ENCODE data around the gene TKT.

TKT gene

GRCh38 chr3:53239800-53240199, 16.0 kb downstream of the TKT start:
- no peak for DNase-seq (ENCODE audit: low spot score)

- no peak for DNase-seq (ENCODE audit: low spot score)
Measured at GRCh38 chr3:53238886-53239285, 16.9 kb downstream of the TKT start.

- DNase-seq (ENCODE audit: low spot score): no peak
Measured at GRCh38 chr3:53238051-53238850, 17.6 kb downstream of the TKT start.

- DNase-seq (ENCODE audit: low spot score): no peak
Measured at GRCh38 chr3:53236112-53236841, 19.5 kb downstream of the TKT start.

GRCh38 chr3:53235545-53235944, 20.3 kb downstream of the TKT start:
- no peak for DNase-seq (ENCODE audit: low spot score)

- DNase-seq (ENCODE audit: low spot score): no peak
Measured at GRCh38 chr3:53234841-53235232, 21.0 kb downstream of the TKT start.

- no peak for DNase-seq (ENCODE audit: low spot score)
Measured at GRCh38 chr3:53234130-53234840, 21.5 kb downstream of the TKT start.

- no peak for DNase-seq (ENCODE audit: low spot score)
Measured at GRCh38 chr3:53232641-53233377, 23.0 kb downstream of the TKT start.

- DNase-seq (ENCODE audit: low spot score): no peak
Measured at GRCh38 chr3:53231532-53232511, 24.0 kb downstream of the TKT start.

GRCh38 chr3:53230789-53231188, 25.0 kb downstream of the TKT start:
- DNase-seq (ENCODE audit: low spot score): no peak

GRCh38 chr3:53230041-53230621, 25.7 kb downstream of the TKT start:
- no peak for DNase-seq (ENCODE audit: low spot score)

GRCh38 chr3:53229606-53230005, 26.2 kb downstream of the TKT start:
- DNase-seq (ENCODE audit: low spot score): no peak

GRCh38 chr3:53229171-53229570, 26.7 kb downstream of the TKT start:
- DNase-seq (ENCODE audit: low spot score): no peak

GRCh38 chr3:53227993-53228885, 27.6 kb downstream of the TKT start:
- DNase-seq (ENCODE audit: low spot score): no peak

GRCh38 chr3:53226841-53227407, 28.9 kb downstream of the TKT start:
- DNase-seq (ENCODE audit: low spot score): no peak

GRCh38 chr3:53226142-53226840, 29.5 kb downstream of the TKT start:
- DNase-seq (ENCODE audit: low spot score): no peak

- no peak for DNase-seq (ENCODE audit: low spot score)
Measured at GRCh38 chr3:53225651-53226050, 30.2 kb downstream of the TKT start.

GRCh38 chr3:53225181-53225580, 30.6 kb downstream of the TKT start:
- DNase-seq (ENCODE audit: low spot score): no peak

GRCh38 chr3:53224536-53224935, 31.3 kb downstream of the TKT start:
- no peak for DNase-seq (ENCODE audit: low spot score)
